Smooth muscle cell of the brain vasculature (primary cell): ENCODE data around the gene TMEM8B.
"Not testable (repeated sequence)": the region's sequence is repeated elsewhere in the genome, so short reads cannot be mapped to it uniquely, and the experiment has no call there.

Experiments
- DNase-seq: peaks from one replicate; pipeline ENCODE4 v3.0.0-alpha.2; 2012; ENCODE audit warnings: low read depth, low spot score

TMEM8B gene

DNA sequence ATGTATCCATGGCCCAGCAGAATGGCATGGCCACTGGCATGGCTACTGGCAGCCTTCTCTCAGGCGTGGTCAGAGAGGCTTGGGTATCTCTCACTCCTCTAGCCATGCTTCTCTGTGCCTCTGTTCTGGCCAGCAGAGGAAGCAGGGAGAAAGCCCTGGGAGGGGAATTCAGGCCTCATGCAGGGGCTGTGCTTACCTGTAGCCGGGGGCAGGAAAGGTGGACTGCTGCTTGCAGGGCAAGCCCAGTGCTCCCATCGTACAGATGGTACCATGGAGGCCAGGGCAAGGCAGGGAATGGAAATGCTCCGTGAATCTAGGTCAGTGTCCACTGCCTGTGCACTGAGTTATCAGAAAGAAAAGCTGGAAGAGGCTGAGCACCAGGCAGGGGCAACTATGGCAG, 38.5 kb downstream of the TMEM8B start:
- no peak for DNase-seq

DNA sequence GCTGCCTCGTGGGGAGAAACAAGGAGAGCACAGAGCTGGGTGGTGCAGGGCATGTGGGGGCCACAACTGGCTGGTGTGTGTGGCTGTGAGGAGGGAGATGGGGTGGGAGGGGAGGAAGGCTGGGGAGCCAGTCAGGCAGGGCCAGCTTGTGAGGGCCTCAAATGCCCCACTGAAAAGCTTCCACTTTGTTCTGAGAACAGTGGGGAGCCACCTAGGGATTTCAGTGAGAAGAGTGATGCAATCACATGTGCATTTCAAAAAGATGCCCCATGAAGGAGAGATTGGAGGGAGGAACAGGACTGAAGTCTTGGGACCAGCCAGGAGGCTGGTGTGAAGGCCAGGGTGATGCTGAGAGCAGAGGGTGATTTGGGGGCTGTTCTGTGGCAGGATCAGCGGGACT, 39.9 kb downstream of the TMEM8B start:
- DNase-seq: no peak

DNA sequence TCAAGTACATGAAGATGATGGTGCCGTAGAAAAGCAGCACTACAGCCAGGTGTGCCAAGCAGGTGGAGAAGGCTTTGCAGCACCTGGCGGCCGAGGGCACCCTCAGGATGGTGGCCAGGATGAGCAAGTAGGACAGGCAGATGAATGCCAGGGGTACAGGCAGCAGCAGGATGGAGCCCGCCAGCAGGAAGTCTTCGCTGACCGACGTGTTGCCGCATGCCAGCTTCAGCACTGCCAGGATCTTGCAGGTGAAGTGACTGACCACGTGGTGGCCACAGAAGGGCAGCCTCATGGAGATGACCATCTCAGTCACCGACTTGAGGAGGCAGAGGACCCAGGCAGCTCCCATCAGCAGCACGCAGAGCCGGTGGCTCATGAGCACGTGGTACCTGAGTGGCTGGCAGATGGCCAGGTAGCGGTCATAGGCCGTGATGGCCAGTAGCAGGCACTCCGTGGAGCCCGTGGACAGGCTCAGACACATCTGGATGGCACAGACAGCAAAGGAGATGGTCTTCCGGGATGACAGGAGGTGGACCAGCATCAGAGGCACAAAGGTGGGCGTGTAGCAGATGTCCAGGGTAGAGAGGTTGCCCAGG, 40.7 kb downstream of the TMEM8B start:
- no peak for DNase-seq

DNA sequence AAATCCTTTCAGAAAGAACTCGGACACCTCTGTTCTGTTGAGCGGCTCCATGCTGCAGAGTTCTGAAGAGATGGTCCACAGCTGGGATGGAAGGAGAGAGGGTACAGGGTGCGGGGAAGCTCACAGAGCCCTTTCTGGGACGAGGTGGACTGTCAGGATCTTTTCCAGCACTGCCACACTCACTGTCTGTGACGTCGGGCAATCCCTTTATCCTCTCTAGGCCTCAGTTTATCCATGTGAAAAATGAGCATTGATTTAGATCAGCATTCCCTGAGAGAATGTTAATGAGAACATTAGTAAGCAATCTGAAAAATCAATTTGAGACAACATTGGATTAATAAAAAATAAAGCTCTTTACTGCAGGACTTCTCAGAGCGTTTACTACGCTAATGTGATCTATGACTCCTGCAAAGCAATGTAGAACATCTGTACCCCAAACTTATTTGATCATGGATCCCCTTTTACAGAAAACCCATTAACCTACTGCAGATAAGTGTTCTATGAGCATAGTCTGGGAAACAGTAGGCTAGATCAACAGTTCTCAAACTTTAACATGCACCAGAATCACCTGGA, 41.4 kb downstream of the TMEM8B start, which contains the start of gene OR13J1:
TSS of gene OR13J1 (minus strand) at position 51 of the 573 bp plus-strand sequence. CDS start at position 51, 0 bp downstream.
- no peak for DNase-seq

DNA sequence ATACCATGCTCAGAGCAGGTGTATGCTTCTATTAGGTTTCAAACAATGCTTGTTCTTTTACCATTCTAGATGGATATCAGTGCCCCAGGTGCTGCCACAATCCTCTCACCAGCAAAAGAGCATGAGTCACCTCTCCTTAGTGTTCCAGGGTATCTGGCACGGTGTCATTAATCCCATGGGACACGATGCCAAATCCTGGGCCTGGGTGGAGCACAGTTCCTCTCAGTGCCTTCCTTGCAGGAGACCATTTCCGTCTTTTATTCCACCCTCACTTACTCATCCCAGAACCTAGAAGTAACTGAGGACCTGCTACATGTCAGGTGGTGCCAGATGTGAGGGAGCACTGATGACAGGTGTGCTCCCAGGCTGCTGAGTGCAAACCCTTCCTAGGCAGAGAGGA, 42.5 kb downstream of the TMEM8B start:
- DNase-seq: no peak

- DNase-seq: no peak
Measured at GRCh38 chr9:35872505-35872904, 43.5 kb downstream of the TMEM8B start.

DNA sequence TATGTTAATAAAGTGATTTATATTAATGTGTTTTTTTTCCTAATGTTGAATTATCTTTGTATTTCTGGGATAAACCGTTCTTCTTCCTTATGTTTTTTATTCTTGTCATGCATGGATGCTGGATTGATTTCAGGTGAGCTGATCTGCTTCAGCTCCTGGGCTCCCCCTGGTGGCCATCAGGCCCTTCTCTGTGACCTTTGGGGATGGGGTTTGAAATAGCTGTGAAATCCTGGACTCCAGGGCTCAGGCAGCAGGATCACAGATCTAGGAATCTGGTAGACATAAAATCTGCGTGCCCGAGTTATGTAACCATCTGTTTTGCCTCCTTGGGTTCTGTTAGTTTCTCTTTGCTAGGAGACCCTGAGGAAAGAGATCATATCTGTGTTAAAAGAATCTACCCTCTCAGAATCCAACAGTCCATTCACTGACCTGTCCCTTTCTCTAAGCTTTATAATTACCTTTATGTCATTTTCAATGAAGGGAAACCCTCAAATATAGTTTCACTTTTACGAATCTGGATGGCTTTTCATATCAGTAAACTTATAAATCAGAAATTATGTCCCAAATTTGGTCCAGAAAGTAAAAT, 53.3 kb downstream of the TMEM8B start:
- peak; percentile 61 for DNase-seq

GRCh38 chr9:35882996-35883395, 54.0 kb downstream of the TMEM8B start:
- no peak for DNase-seq

GRCh38 chr9:35884908-35885307, 55.9 kb downstream of the TMEM8B start:
- not testable (repeated sequence) for DNase-seq

DNA sequence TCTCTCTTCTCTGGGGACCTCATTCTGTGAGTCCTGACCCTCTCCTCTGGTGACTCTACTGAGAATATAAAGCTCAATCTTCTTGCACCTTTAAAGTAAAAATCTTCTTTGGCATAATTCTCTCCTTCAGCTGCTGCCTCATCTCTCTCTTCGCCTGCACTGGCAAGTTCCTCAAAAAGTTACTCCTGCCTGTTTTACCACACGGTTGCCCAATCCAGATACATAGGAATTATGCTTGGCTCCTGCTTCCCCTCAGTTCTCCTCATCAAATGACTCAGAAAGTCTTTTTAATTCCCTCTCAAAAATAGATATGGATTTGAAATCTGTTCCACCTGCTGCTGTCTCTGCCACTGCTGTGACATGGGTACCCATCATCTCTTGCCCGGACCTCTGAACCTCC, 62.6 kb downstream of the TMEM8B start:
- no peak for DNase-seq

- DNase-seq: no peak
Measured at GRCh38 chr9:35892051-35892450, 63.0 kb downstream of the TMEM8B start.

GRCh38 chr9:35896570-35896969, 67.5 kb downstream of the TMEM8B start:
- DNase-seq: no peak

DNA sequence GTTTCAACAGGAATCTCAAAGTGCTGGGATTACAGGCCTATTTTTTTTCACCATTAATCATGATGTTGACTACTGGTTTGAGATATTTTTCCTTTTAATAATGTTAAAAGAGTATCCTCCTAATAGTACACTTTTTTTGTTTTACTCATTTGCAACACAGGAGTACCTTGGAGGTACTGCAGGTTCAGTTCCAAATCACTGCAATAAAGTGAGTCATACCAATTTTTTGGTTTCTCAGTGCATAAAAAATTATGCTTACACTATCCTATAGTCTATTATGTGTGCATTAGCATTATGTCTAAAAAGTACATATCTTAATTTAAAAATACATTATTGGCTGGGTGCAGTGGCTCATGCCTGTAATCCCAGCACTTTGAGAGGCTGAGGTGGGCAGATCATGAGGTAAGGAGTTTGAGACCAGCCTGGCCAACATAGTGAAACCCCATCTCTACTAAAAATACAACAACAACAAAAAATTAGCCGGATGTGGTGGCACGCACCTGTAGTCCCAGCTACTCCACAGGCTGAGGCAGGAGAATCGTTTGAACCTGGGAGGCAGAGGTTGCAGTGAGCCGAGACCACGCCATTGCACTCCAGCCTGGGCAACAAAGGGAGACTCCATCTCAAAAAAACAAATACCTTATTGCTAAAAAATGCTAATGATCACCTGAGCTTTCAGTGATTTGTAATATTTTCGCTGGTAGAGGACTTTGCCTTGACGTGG, 68.5 kb downstream of the TMEM8B start:
- not testable (repeated sequence) for DNase-seq

GRCh38 chr9:35898337-35898736, 69.3 kb downstream of the TMEM8B start:
- no peak for DNase-seq

- DNase-seq: no peak
Measured at GRCh38 chr9:35899021-35899420, 70.0 kb downstream of the TMEM8B start.

DNA sequence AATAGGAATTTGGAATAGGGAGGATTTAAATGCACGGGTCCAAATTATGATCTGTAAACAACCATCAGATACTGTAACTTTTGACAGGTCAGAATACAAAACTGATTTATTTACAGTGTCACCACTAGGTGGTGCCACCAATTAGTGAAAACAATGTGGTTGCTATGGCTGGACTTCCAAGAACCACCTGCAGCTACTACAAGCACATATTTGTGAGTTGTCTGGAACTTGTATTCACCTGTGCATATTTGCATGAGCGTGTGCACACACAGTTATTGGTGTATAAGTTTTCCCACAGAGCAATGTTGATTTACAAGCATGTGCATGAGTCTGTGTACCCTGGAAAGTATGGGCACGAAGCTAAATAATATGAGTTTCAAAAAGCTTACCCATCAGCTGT, 74.0 kb downstream of the TMEM8B start:
- DNase-seq: peak; percentile 44

- DNase-seq: no peak
Measured at GRCh38 chr9:35904338-35904737, 75.3 kb downstream of the TMEM8B start.

DNA sequence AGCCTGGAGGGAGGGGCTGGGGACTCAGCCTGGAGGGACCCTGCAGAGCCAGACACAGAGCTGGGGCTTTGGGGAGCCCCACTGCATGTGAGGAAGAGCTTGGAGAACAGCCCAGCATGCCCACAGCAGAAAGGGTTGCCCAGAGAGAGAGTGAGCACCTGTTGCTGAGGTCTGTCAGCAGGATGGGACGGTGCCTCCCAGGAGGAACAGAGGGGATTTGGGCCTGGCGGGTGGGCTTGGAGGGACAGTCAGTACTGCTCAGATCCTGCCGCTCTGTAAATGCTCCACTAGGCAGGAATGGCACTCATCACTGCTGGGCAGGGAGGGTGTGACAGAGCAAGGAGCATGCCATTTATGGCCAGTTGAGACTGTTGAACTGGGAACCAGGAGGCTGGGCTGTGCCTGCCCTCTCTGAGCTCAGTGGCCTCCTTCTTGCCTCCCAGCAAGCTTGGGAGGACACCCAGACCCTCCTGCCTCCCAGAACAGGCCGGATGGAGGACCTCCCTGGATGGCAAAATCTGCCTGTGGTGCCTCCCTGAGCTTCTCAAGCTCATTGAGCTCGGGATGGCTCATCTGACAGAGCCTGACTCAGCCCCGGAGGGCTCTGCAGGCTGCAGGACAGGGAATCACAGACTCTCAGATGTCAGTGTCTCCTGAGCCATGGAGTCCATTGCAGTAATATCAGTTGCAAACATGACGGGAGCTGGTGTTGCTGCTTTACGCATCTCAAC, 76.2 kb downstream of the TMEM8B start:
- no peak for DNase-seq

GRCh38 chr9:35905912-35906679, 77.1 kb downstream of the TMEM8B start, which contains the start of gene HRCT1:
Gene HRCT1, plus strand, starts transcription at chr9:35906202. Its CDS starts 86 bp downstream, at chr9:35906288.
- peak; percentile 97 for DNase-seq

DNA sequence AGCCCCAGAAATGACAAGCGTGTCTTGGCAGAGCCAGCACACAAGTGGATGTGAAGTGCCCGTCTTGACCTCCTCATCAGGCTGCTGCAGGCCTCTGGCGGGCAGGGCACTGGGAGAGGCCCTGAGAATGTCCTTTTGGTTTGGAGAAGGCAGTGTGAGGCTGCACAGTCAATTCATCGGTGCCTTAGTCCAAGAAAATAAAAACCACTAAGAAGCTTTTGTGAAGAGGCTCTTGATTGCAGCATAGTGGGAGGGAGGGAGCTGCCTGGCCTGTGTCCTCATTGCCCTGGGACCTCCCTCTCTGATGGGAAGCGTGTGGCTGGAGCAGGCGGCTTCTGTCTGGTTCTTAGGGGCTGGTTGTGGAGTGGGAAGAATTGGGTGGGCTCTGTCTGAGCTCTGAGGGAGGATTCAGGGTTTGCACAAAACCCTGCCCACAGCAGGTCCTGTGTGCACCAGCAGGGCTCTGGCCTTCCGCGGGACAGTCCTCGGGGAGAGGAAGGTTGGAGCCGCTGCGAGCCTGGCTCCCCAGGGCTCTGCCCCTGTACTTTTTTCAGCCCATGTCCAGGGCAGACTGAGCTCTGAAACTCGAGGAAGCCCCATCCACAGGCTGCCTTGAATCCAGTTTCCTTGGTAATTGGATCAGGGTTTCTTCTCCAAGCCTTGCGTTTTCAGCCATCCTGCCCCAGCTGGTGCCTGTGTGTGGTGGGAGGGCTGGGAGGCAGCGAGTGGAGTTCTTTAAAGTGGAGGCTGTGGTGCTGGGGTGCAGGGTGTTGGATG, 78.1 kb downstream of the TMEM8B start:
- DNase-seq: peak; percentile 40
